Breast epithelium (tissue), 4 donors: ENCODE results near the gene ATP8B1. TPM values are rescaled to one million over a fixed set of nuclear protein-coding genes. Genes with fewer than 3 reads are reported as not detected.

Experiments used
- DNase-seq, 2 donors: peaks; one replicate each; pipeline ENCODE4 v3.0.0-alpha.2; 2019; ENCODE audit warnings: low spot score in 2 of 2
- H3K27ac ChIP-seq, 2 donors: fragments of 200-600 bp; sonication (generic) in 1 of 2; one replicate each; pipeline ENCODE4 v1.5.1; 2016 to 2019; ENCODE audit warnings: mild to moderate bottlenecking in 1 of 2
- H3K27me3 ChIP-seq, 2 donors: fragments of 200-600 bp; sonication (generic) in 1 of 2; one replicate each; pipeline versions ENCODE4 v1.5.1 to v1.6.0; 2017 to 2019; ENCODE audit warnings: control low read depth in 1 of 2, mild to moderate bottlenecking in 1 of 2
- H3K36me3 ChIP-seq: fragments of 200-600 bp; one replicate; pipeline ENCODE4 v1.5.1; 2019
- H3K4me1 ChIP-seq, 2 donors: fragments of 200-600 bp; sonication (generic); one replicate each; pipeline ENCODE4 v1.5.1; 2016 to 2019; ENCODE audit warnings: control low read depth in 1 of 2
- H3K4me3 ChIP-seq, 3 donors: fragments of 200-600 bp; sonication (generic); 1 replicate in 2 of 3; 2 replicates in 1 of 3; pipeline ENCODE4 v1.5.1; 2016 to 2019; ENCODE audit warnings: mild to moderate bottlenecking in 3 of 3, moderate library complexity in 2 of 3
- H3K9me3 ChIP-seq, 2 donors: fragments of 200-600 bp; sonication (generic) in 1 of 2; one replicate each; pipeline ENCODE4 v1.5.1; 2016 to 2019; ENCODE audit warnings: control low read depth in 1 of 2
- CTCF ChIP-seq, 3 donors: fragments of 450-650 bp; IDR thresholded peaks; one replicate each; pipeline ENCODE4 v1.5.1; 2016 to 2017; ENCODE audit warnings: antibody characterized with exemption in 3 of 3, mild to moderate bottlenecking in 3 of 3, moderate library complexity in 3 of 3
- POLR2A ChIP-seq: fragments of 450-650 bp; IDR thresholded peaks from one replicate; pipeline ENCODE4 v1.6.1; 2016; ENCODE audit warnings: antibody characterized with exemption, mild to moderate bottlenecking, moderate library complexity
- POLR2AphosphoS5 ChIP-seq, 3 donors: sonication (generic); formaldehyde crosslinking; IDR thresholded peaks; one replicate each; pipeline ENCODE4 v1.6.1; 2017; ENCODE audit warnings: antibody characterized with exemption in 3 of 3
- intact Hi-C: fragments of 100-400 bp; cut with DNase I; formaldehyde crosslinking; loops from one replicate; pipeline ENCODE4 v1.15.1; 2023; ENCODE audit warnings: low total_unique reads
- total RNA-seq, 3 donors: library from RNA; depleted of rRNA; stranded (reverse); fragments of >200 nt; gene quantifications; one replicate each; pipeline ENCODE4 v1.1.0, GENCODE V29; 2016

ATP8B1 gene
- total RNA-seq, 3 donors from 2014 or later: 5.1 to 45.1 (median 41.3) TPM

GRCh38 chr18:57660961-57661360 lies 142.2 kb downstream of the ATP8B1 start:
- Histone ChIP-seq H3K27me3 (no peaks in the 10 kb centered on the region), H3K4me3 (no peak overlapping the region), H3K4me1 (no peaks in the 10 kb centered on the region), H3K27ac (no peak overlapping the region), H3K9me3 (peaks cover 0 to 2% of the 10 kb centered on the region in 2 donors), H3K36me3 (no peaks in the 10 kb centered on the region)
- TF ChIP-seq CTCF (IDR thresholded peaks at IDR 0.05): no peak
- TF ChIP-seq POLR2AphosphoS5 (IDR thresholded peaks at IDR 0.05): no peak
- TF ChIP-seq POLR2A: no peak
- DNase-seq: no peak
- intact Hi-C loops: no loop called here

GRCh38 chr18:57659460-57660102 lies 143.5 kb downstream of the ATP8B1 start:
- Histone ChIP-seq H3K9me3 (peaks cover 0 to 8% of the 10 kb centered on the region in 2 donors), H3K4me1 (no peaks in the 10 kb centered on the region), H3K36me3 (no peaks in the 10 kb centered on the region), H3K4me3 (no peak overlapping the region), H3K27ac (no peak overlapping the region), H3K27me3 (no peaks in the 10 kb centered on the region)
- no peak for TF ChIP-seq POLR2AphosphoS5 (IDR thresholded peaks at IDR 0.05)
- TF ChIP-seq CTCF (IDR thresholded peaks at IDR 0.05): no peak
- TF ChIP-seq POLR2A: no peak
- intact Hi-C loops: no loop called here
- no peak for DNase-seq

DNA sequence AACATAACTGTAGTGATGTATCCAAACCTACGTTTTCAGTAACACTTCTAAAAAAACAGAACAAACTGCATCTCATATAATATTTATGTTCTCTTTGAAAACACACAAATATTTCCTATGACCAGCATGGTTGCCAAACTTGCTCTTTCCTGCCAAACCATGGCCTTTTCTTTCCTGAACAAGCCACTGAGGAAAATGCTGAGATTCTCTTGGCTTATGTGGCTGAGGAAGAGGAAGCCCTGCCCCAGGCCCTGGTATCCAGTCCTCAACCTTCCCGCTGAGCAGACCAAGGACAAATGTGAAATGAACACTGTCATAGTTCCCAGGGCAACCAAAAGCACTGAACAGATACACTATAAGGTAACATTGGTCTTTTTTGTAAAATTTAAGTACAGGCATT lies 145.6 kb downstream of the ATP8B1 start:
- H3K27me3 ChIP-seq: no peaks in the 10 kb centered on the region
- no peak overlapping the region for H3K27ac ChIP-seq
- H3K4me3 ChIP-seq: no peak overlapping the region
- intact Hi-C loops: no loop called here
- no peak for DNase-seq
- no peaks in the 10 kb centered on the region for H3K4me1 ChIP-seq
- no peak for TF ChIP-seq CTCF (IDR thresholded peaks at IDR 0.05)
- TF ChIP-seq POLR2AphosphoS5 (IDR thresholded peaks at IDR 0.05): no peak
- TF ChIP-seq POLR2A: no peak
- H3K9me3 ChIP-seq: peaks cover 0 to 8% of the 10 kb centered on the region in 2 donors
- H3K36me3 ChIP-seq: no peaks in the 10 kb centered on the region

DNA sequence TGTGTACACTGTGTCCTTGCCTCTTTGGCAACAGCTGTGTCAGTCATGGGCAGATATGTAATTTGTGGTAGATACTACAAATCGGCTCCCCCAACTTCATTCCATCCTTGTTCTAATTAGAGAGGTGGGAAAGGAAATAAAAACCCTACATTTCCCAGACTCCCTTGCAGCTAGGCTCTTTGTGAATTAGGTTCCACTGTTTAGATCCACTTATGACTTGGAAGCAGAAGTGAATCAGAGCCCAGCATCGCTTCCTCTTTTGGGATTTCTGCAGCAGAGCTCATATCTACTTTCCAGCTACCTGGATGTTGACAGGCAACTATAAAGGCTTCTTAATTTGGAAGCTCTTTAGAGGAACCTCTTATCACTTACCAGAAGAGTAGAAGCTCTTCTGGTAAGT lies 147.4 kb downstream of the ATP8B1 start:
- H3K36me3 ChIP-seq: no peaks in the 10 kb centered on the region
- intact Hi-C loops: no loop called here
- no peak overlapping the region for H3K4me3 ChIP-seq
- no peaks in the 10 kb centered on the region for H3K27me3 ChIP-seq
- no peak overlapping the region for H3K27ac ChIP-seq
- TF ChIP-seq POLR2AphosphoS5 (IDR thresholded peaks at IDR 0.05) (no peak), POLR2A (no peak), CTCF (IDR thresholded peaks at IDR 0.05) (no peak)
- no peak for DNase-seq
- H3K4me1 ChIP-seq: no peaks in the 10 kb centered on the region
- peaks cover 0 to 8% of the 10 kb centered on the region in 2 donors for H3K9me3 ChIP-seq

DNA sequence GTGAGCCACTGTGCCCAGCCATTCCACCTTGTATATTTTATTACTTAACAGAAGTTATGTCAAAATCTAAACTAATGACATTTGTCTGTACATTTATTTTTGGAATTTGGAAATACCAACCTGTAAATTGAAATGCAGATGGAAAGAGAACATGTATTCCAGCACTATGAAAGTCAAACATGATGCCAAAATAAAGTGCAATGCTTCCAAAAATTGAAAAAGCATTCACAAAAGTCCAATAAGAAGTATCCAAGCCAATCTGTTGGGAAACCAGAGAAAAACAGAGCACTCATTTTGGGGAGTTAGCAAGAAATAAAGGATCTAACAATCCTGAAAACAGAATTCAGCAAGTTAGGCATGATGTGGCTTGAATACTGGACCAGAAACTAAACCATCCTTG lies 151.2 kb downstream of the ATP8B1 start:
- Histone ChIP-seq H3K27me3 (no peaks in the 10 kb centered on the region), H3K36me3 (no peaks in the 10 kb centered on the region), H3K4me1 (no peaks in the 10 kb centered on the region), H3K27ac (no peak overlapping the region), H3K4me3 (no peak overlapping the region), H3K9me3 (peaks cover 0 to 8% of the 10 kb centered on the region in 2 donors)
- intact Hi-C loops: no loop called here
- no peak for DNase-seq
- TF ChIP-seq POLR2A (no peak), CTCF (IDR thresholded peaks at IDR 0.05) (no peak), POLR2AphosphoS5 (IDR thresholded peaks at IDR 0.05) (no peak)
